ENCODE measurements around the gene ERICH6. TPM values are rescaled to one million over a fixed set of nuclear protein-coding genes. Genes with fewer than 3 reads are reported as not detected.

Gene ERICH6
- total RNA-seq (2014; rRNA removed) (not detected in 2 replicates), Bru-seq, nascent RNA (percentile 34 among the genes with signal in this experiment), BruChase-seq, experiment 1, labeled RNA remaining after a 6-hour chase (percentile 21 among the genes with signal in this experiment), BruChase-seq, experiment 2, labeled RNA remaining after a 2-hour chase (percentile 38 among the genes with signal in this experiment)
- long read RNA-seq, result 0 reads

- H2AFZ ChIP-seq (ENCODE audit: low read length), result peak within 1 kb of the TSS; percentile 99
- H3K27me3 ChIP-seq (ENCODE audit: low read length), result no peaks in the 10 kb centered on the region
- H3K9me2 ChIP-seq (replicated peaks; ENCODE audit: low read length), result no peaks in the 10 kb centered on the region
- H3K27ac ChIP-seq (ENCODE audit: low read length), result 0 out of 2 replicates have a peak within 1 kb of the TSS, but pooled peaks have one; percentile 15
- BruUV-seq (replicated peaks), result no TSS peak
- H3F3A ChIP-seq (ENCODE audit: low read length, unreplicated experiment), result peaks cover 4% of the 10 kb centered on the region
- no peaks in the 10 kb centered on the region for H3K36me3 ChIP-seq (ENCODE audit: low read depth, low read length)
- peak; percentile 92 for DNase-seq
- no peaks in the 10 kb centered on the region for H3K79me2 ChIP-seq (ENCODE audit: low read length)
- ChIA-PET CTCF (interaction anchor here (0.7 to 1.1 kb wide), 2 partner anchors 59 to 140 kb away, joined by 5 to 6 read pairs; partner anchors contain the start of gene SIAH2), POLR2A (ENCODE audit: unreplicated experiment) (interaction anchor here (0.6 to 1.0 kb wide), 7 partner anchors 12 to 1548 kb away, joined by 3 to 21 read pairs (median 5); partner anchors contain the start of genes EIF2A, SERP1 and SIAH2)
- H3K4me3 ChIP-seq (ENCODE audit: low read length), result peak within 1 kb of the TSS; percentile 88
- H3K4me1 ChIP-seq (ENCODE audit: insufficient read depth, low read length), result peaks cover 12% of the 10 kb centered on the region
- peak; percentile 97 for ATAC-seq
- intact Hi-C loops (cut with micrococcal nuclease), result loop anchor here (5.0 kb wide), 1 partner anchor 102 kb away; the partner anchor contains the start of gene SELENOT
- peak within 1 kb of the TSS; percentile 80 for H3K9ac ChIP-seq (ENCODE audit: low read length)
- TF ChIP-seq CTCF (conservative IDR thresholded peaks at IDR 0.05; ENCODE audit: low read depth, low read length) (no peak), EZH2 (IDR thresholded peaks at IDR 0.05; ENCODE audit: low read length, unreplicated experiment) (no peak), EZH2phosphoT487 (IDR thresholded peaks at IDR 0.05; ENCODE audit: borderline replicate concordance, low read length) (no peak)
- H3K4me2 ChIP-seq (ENCODE audit: low read length), result peak within 1 kb of the TSS; percentile 88
- no peaks in the 10 kb centered on the region for H3K9me3 ChIP-seq (ENCODE audit: low read length)
- no peaks in the 10 kb centered on the region for H4K20me1 ChIP-seq (ENCODE audit: low read length)
Measured at GRCh38 chr3:150703756-150704344, at the start of gene ERICH6. ERICH6 (minus strand) TSS chr3:150703920; CDS start chr3:150703898, 22 bp downstream.

- H3K9ac ChIP-seq (ENCODE audit: low read length), result no peak overlapping the region
- H2AFZ ChIP-seq (ENCODE audit: low read length), result no peak overlapping the region
- H3K27me3 ChIP-seq (ENCODE audit: low read length), result no peaks in the 10 kb centered on the region
- DNase-seq, result peak; percentile 70
- peak overlapping the region; percentile 28 for H3K27ac ChIP-seq (ENCODE audit: low read length)
- TF ChIP-seq EZH2phosphoT487 (IDR thresholded peaks at IDR 0.05; ENCODE audit: borderline replicate concordance, low read length) (no peak), CTCF (conservative IDR thresholded peaks at IDR 0.05; ENCODE audit: low read depth, low read length) (no peak), EZH2 (IDR thresholded peaks at IDR 0.05; ENCODE audit: low read length, unreplicated experiment) (no peak)
- no peaks in the 10 kb centered on the region; the same call in none of the 2 replicates for H3K36me3 ChIP-seq (ENCODE audit: low read depth, low read length)
- no peak overlapping the region for H3K4me3 ChIP-seq (ENCODE audit: low read length)
- H3K4me1 ChIP-seq (ENCODE audit: insufficient read depth, low read length), result peaks cover 26% of the 10 kb centered on the region
- ChIA-PET CTCF (no interaction called here), POLR2A (ENCODE audit: unreplicated experiment) (interaction anchor here (0.5 kb wide), 1 partner anchor 11 kb away, joined by 6 read pairs; the partner anchor contains the start of gene SIAH2)
- BruUV-seq (replicated peaks), result no TSS peak
- no peaks in the 10 kb centered on the region for H3F3A ChIP-seq (ENCODE audit: low read length, unreplicated experiment)
- peak; percentile 62 for ATAC-seq
- peaks cover 95% of the 10 kb centered on the region for H3K79me2 ChIP-seq (ENCODE audit: low read length)
- no peaks in the 10 kb centered on the region for H3K9me2 ChIP-seq (replicated peaks; ENCODE audit: low read length)
- intact Hi-C loops (cut with micrococcal nuclease), result no loop called here
- H4K20me1 ChIP-seq (ENCODE audit: low read length), result 0 out of 2 replicates have a peak, but pooled peaks cover 12% of the 10 kb centered on the region
- H3K4me2 ChIP-seq (ENCODE audit: low read length), result peak overlapping the region; percentile 27; the same call in 1 of the 2 replicates
- no peaks in the 10 kb centered on the region for H3K9me3 ChIP-seq (ENCODE audit: low read length)
Measured at GRCh38 chr3:150751781-150752263, 48.1 kb upstream of the ERICH6 start.

Data from PC-3 (cell line).